ENCODE data around the gene LIMA1. TPM values are rescaled to one million over a fixed set of nuclear protein-coding genes. Genes with fewer than 3 reads are reported as not detected.

Gene LIMA1
- total RNA-seq, 2 experiments from 2014 or later, result 6.2 to 20.4 TPM

DNA sequence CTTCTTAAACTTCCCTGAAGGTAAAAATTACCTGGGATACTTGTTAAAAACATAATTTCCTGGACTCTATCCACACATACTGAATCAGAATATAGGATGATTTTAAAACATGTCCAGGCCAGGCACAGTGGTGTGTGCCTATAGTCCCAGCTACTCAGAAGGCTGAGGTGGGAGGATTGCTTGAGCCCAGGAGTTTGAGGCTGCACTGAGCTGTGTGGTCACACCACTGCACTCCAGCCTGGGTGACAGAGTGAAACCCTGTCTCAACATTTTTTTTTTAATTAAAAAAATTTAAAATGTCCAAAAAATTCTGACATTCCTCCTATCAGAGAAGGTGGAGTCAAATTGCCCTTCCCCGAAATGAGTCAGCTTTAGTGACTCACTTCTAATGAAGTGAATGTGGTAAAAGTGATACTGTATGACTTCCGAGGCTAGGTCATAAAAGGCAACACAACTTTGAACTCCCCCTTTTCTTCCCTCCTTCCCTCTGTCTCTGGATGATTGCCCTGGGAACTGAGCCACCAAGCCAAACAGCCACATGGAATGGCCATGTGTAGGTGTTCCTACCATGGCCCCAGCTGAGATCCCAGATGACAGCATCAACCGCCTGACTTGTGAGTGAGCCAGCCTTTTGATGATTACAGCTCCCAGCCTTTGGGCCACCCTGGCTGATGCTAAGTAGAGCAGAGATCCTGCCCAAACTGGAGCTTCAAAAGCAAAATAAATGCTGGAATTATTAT lies 36.3 kb downstream of the LIMA1 start:
- POLR2A ChIA-PET, result no interaction called here
- H3K4me2 ChIP-seq (ENCODE audit: low read length), result no peak overlapping the region

DNA sequence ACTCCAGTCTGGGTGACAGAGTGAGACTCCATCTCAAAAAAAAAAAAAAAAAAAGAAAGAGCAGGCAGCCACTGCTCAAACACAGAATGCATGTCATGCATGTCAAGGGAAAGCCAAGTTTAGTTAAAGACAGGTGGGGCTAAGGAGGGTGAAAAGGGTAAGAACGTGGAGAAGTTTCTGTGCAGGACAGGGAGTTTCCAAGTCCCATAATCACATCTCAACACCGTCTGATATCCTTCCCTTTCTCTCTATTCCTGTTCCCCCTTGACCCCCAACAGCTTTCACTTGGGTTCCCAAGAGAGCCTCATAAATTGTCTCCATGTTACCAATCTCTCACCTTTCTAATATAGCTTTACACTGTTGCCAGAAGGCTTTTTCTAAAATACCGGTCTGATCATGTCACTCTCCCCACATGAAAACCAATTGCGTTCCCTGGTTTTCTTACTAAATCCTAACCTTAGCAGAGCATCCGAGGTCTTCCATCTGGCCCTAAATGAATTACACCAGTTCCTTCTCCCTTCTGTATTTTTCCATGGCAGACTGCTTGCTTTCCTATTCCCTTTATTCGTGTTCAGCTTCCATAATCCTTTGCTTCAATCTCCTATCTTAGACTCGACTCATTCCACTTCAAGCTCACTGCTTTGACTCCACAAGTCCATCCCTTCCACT lies 37.0 kb downstream of the LIMA1 start:
- no peak for DNase-seq (ENCODE audit: low spot score)
- BruUV-seq (replicated peaks), result no TSS peak
- Histone ChIP-seq H3K9me3 (ENCODE audit: low read length) (no peaks in the 10 kb centered on the region), H3K9me2 (ENCODE audit: insufficient read depth, low read length) (no peaks in the 10 kb centered on the region), H4K20me1 (ENCODE audit: insufficient read depth, low read length) (no peaks in the 10 kb centered on the region), H3K4me1 (ENCODE audit: insufficient read depth, low read length, poor library complexity, severe bottlenecking) (no peaks in the 10 kb centered on the region), H2AFZ (ENCODE audit: low read length) (no peak overlapping the region), H3K79me2 (ENCODE audit: insufficient read depth, low read depth, low read length) (no peaks in the 10 kb centered on the region), H3K36me3 (ENCODE audit: insufficient read depth, low read length) (no peaks in the 10 kb centered on the region), H3K4me2 (ENCODE audit: low read length) (no peak overlapping the region), H3K4me3 (ENCODE audit: low read depth, low read length, poor library complexity, severe bottlenecking) (no peak overlapping the region), H3K27ac (ENCODE audit: low read depth, low read length, poor library complexity, severe bottlenecking) (no peak overlapping the region)
- POLR2A ChIA-PET, result interaction anchor here (0.6 kb wide), 1 partner anchor 11 kb away, joined by 3 read pairs; no protein-coding TSS in a partner anchor
- intact Hi-C loops (cut with micrococcal nuclease; ENCODE audit: unreplicated experiment), result no loop called here
- CTCF ChIA-PET (ENCODE audit: unreplicated experiment), result interaction anchor here (0.7 kb wide), 1 partner anchor 880 kb away, joined by 3 read pairs; no protein-coding TSS in a partner anchor
- no peak for TF ChIP-seq EZH2phosphoT487 (IDR thresholded peaks at IDR 0.05; ENCODE audit: borderline replicate concordance, low read depth, low read length)
- TF ChIP-seq, protein P1, sequence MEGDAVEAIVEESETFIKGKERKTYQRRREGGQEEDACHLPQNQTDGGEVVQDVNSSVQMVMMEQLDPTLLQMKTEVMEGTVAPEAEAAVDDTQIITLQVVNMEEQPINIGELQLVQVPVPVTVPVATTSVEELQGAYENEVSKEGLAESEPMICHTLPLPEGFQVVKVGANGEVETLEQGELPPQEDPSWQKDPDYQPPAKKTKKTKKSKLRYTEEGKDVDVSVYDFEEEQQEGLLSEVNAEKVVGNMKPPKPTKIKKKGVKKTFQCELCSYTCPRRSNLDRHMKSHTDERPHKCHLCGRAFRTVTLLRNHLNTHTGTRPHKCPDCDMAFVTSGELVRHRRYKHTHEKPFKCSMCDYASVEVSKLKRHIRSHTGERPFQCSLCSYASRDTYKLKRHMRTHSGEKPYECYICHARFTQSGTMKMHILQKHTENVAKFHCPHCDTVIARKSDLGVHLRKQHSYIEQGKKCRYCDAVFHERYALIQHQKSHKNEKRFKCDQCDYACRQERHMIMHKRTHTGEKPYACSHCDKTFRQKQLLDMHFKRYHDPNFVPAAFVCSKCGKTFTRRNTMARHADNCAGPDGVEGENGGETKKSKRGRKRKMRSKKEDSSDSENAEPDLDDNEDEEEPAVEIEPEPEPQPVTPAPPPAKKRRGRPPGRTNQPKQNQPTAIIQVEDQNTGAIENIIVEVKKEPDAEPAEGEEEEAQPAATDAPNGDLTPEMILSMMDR (conservative IDR thresholded peaks at IDR 0.05; ENCODE audit: low read length), result no peak

More for the DNA sequence above, 36.3 kb downstream of the LIMA1 start:
- Histone ChIP-seq H3K9me3 (ENCODE audit: low read length) (no peaks in the 10 kb centered on the region), H4K20me1 (ENCODE audit: insufficient read depth, low read length) (no peaks in the 10 kb centered on the region), H3K9me2 (ENCODE audit: insufficient read depth, low read length) (no peaks in the 10 kb centered on the region), H3K4me1 (ENCODE audit: insufficient read depth, low read length, poor library complexity, severe bottlenecking) (no peaks in the 10 kb centered on the region), H3K27ac (ENCODE audit: low read depth, low read length, poor library complexity, severe bottlenecking) (no peak overlapping the region), H3K79me2 (ENCODE audit: insufficient read depth, low read depth, low read length) (no peaks in the 10 kb centered on the region), H3K4me3 (ENCODE audit: low read depth, low read length, poor library complexity, severe bottlenecking) (no peak overlapping the region), H2AFZ (ENCODE audit: low read length) (no peak overlapping the region), H3K36me3 (ENCODE audit: insufficient read depth, low read length) (no peaks in the 10 kb centered on the region)
- no peak for TF ChIP-seq EZH2phosphoT487 (IDR thresholded peaks at IDR 0.05; ENCODE audit: borderline replicate concordance, low read depth, low read length)
- TF ChIP-seq, protein P1 (conservative IDR thresholded peaks at IDR 0.05; ENCODE audit: low read length), result no peak
- CTCF ChIA-PET (ENCODE audit: unreplicated experiment), result no interaction called here
- no peak for DNase-seq (ENCODE audit: low spot score)
- BruUV-seq (replicated peaks), result no TSS peak
- intact Hi-C loops (cut with micrococcal nuclease; ENCODE audit: unreplicated experiment), result no loop called here

DNA sequence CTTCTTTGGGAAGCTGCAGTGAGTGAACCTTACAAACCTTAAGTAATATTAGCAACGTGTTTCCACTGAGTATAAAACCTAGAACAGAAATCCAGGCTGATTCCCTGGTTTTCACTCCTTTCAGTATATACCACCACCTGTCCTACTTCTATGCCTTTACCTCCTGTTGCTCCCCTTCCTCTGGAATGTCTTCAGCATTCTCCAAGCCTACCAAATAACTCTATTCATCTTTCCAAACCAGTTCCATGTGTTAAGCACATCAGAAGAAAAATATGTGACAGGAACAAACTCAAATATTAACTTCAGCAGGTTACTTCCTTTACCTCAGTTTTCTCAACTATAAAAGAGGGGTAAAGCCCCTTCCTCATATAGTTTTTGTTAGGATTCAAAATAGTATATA lies 39.8 kb downstream of the LIMA1 start:
- no TSS peak for BruUV-seq (replicated peaks)

More for the DNA sequence above, 39.8 kb downstream of the LIMA1 start:
- no peak overlapping the region for H2AFZ ChIP-seq (ENCODE audit: low read length)
- no peaks in the 10 kb centered on the region for H3K36me3 ChIP-seq (ENCODE audit: insufficient read depth, low read length)
- H3K9me2 ChIP-seq (ENCODE audit: insufficient read depth, low read length), result no peaks in the 10 kb centered on the region
- H3K4me1 ChIP-seq (ENCODE audit: insufficient read depth, low read length, poor library complexity, severe bottlenecking), result peaks cover 5% of the 10 kb centered on the region
- CTCF ChIA-PET (ENCODE audit: unreplicated experiment), result no interaction called here
- H3K9me3 ChIP-seq (ENCODE audit: low read length), result no peaks in the 10 kb centered on the region
- DNase-seq (ENCODE audit: low spot score), result no peak
- no peak overlapping the region for H3K4me2 ChIP-seq (ENCODE audit: low read length)
- H3K27ac ChIP-seq (ENCODE audit: low read depth, low read length, poor library complexity, severe bottlenecking), result no peak overlapping the region
- no peaks in the 10 kb centered on the region for H4K20me1 ChIP-seq (ENCODE audit: insufficient read depth, low read length)
- intact Hi-C loops (cut with micrococcal nuclease; ENCODE audit: unreplicated experiment), result no loop called here
- POLR2A ChIA-PET, result interaction anchor here (0.5 to 1.6 kb wide), 2 partner anchors 15 to 59 kb away, joined by 3 to 5 read pairs; no protein-coding TSS in a partner anchor
- no peak for TF ChIP-seq EZH2phosphoT487 (IDR thresholded peaks at IDR 0.05; ENCODE audit: borderline replicate concordance, low read depth, low read length)
- TF ChIP-seq, protein P1 (conservative IDR thresholded peaks at IDR 0.05; ENCODE audit: low read length), result no peak
- no peaks in the 10 kb centered on the region for H3K79me2 ChIP-seq (ENCODE audit: insufficient read depth, low read depth, low read length)
- H3K4me3 ChIP-seq (ENCODE audit: low read depth, low read length, poor library complexity, severe bottlenecking), result no peak overlapping the region
